Spleen (tissue), 7 donors: ENCODE measurements around the gene JAZF1.

Source experiments
- POLR2A ChIP-seq, 3 donors: fragments of 450-650 bp; IDR thresholded peaks; one replicate each; pipeline ENCODE4 v1.5.1; 2017; ENCODE audit warnings: antibody characterized with exemption in 3 of 3, mild to moderate bottlenecking in 1 of 3
- TF ChIP-seq, protein P1 (sequence below), 11 experiments: fragments of 200-600 bp in 7 of 11; fragments of 450-650 bp in 4 of 11; sonication (generic) in 4 of 11; IDR thresholded peaks in 8 of 11; conservative IDR thresholded peaks in 3 of 11; 1 replicate in 7 of 11; 2 replicates in 4 of 11; pipeline versions ENCODE4 v1.4.0 to v1.8.0; 2016 to 2021; ENCODE audit warnings: antibody characterized with exemption in 11 of 11, inconsistent platforms in 4 of 11, mild to moderate bottlenecking in 1 of 11
- donor health status: DM: no; HTN: no; CAD: no; lungs with moderate emphysema.
- donor health status: DM: no; HTN: no; CAD: no.
- donor health status: DM: no; HTN: no; CAD: no.

DNA sequence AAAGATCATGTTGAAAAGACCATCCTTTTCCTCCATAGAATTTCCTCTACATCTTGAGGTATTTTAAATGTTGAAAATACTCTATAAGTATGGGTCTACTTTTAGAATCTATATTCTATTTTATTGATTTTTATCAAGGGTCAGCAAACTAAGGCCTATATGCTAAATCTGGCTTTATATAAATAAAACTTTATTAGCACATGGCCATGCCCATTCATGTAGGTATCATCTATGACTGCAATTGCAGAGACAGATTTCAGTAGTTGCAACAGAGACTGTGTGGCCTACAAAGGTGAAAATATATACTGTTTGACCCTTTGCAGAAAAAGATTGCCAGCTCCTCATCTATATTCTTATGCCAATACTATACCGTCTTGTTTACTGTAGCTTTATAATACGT is 367.9 kb downstream of the JAZF1 start:
- TF ChIP-seq, protein P1, sequence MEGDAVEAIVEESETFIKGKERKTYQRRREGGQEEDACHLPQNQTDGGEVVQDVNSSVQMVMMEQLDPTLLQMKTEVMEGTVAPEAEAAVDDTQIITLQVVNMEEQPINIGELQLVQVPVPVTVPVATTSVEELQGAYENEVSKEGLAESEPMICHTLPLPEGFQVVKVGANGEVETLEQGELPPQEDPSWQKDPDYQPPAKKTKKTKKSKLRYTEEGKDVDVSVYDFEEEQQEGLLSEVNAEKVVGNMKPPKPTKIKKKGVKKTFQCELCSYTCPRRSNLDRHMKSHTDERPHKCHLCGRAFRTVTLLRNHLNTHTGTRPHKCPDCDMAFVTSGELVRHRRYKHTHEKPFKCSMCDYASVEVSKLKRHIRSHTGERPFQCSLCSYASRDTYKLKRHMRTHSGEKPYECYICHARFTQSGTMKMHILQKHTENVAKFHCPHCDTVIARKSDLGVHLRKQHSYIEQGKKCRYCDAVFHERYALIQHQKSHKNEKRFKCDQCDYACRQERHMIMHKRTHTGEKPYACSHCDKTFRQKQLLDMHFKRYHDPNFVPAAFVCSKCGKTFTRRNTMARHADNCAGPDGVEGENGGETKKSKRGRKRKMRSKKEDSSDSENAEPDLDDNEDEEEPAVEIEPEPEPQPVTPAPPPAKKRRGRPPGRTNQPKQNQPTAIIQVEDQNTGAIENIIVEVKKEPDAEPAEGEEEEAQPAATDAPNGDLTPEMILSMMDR (IDR thresholded peaks at IDR 0.05 in 8 of 11, conservative IDR thresholded peaks at IDR 0.05 in 3 of 11): no peak
- TF ChIP-seq POLR2A (IDR thresholded peaks at IDR 0.05): no peak
